OCI-LY3 (cell line): ENCODE measurements around the gene NHERF2.

Source experiments
- EZH2phosphoT487 ChIP-seq: fragments of 200-600 bp; shearing (Covaris generic); IDR thresholded peaks from 2 replicates; pipeline ENCODE4 v1.6.1; 2018; ENCODE audit warnings: antibody characterized with exemption, mixed run types, low read depth
- TF ChIP-seq, protein P1 (sequence below): fragments of 200-600, 300-600 bp; sonication (generic); IDR thresholded peaks from 2 replicates; pipeline ENCODE4 v1.5.1; 2014; ENCODE audit warnings: antibody characterized with exemption, low read length, low read depth

DNA sequence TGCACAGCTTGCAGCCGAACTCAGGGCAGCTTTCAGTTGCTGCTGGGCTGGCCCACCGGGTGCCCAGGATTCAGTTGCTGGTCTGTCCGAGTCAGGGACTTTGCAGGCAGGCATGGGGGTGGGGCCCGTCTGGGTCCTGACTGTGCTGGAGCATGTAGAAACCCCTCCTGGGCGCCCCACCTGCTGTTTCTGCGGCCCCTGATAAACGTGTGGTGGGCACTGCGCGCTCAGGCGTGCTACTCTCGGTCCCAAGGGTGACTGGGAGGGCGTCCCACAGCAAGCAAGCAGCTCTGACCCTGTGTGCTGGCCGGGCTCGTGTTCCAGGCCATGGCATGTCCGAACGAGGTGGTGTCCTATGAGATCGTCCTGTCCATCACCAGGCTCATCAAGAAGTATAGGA is 33.6 kb downstream of the NHERF2 start:
- TF ChIP-seq, protein P1, sequence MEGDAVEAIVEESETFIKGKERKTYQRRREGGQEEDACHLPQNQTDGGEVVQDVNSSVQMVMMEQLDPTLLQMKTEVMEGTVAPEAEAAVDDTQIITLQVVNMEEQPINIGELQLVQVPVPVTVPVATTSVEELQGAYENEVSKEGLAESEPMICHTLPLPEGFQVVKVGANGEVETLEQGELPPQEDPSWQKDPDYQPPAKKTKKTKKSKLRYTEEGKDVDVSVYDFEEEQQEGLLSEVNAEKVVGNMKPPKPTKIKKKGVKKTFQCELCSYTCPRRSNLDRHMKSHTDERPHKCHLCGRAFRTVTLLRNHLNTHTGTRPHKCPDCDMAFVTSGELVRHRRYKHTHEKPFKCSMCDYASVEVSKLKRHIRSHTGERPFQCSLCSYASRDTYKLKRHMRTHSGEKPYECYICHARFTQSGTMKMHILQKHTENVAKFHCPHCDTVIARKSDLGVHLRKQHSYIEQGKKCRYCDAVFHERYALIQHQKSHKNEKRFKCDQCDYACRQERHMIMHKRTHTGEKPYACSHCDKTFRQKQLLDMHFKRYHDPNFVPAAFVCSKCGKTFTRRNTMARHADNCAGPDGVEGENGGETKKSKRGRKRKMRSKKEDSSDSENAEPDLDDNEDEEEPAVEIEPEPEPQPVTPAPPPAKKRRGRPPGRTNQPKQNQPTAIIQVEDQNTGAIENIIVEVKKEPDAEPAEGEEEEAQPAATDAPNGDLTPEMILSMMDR = no peak
- TF ChIP-seq EZH2phosphoT487 = no peak
